WTC11 (cell line): Measurements from ENCODE around the gene FYN. TPM values are rescaled to one million over a fixed set of nuclear protein-coding genes. Genes with fewer than 3 reads are reported as not detected.
A peak's percentile ranks its signal among the peaks of the same experiment; 100 is the strongest.

Source experiments
- ATAC-seq: fragments of 200-7000 bp; cut with Tn5 transposase; 2 replicates; pipeline ENCODE4 v1.10.0; 2021; ENCODE audit warnings: mild to moderate bottlenecking, moderate library complexity
- CTCF ChIA-PET: fragments of 300-600 bp; sonication (Branson Sonifier 250); formaldehyde crosslinking; loops from one replicate; lab custom pipeline; 2021; ENCODE audit warnings: antibody characterized with exemption; lab: Charles Lee
- POLR2A ChIA-PET: fragments of 350-600 bp; sonication (Branson Sonifier 250); formaldehyde crosslinking; loops from one replicate; lab custom pipeline; 2021; ENCODE audit warnings: antibody characterized with exemption; lab: Charles Lee
- DNase-seq: peaks from one replicate; pipeline ENCODE4 v3.0.0; 2021; ENCODE audit warnings: low spot score
- H3K27ac Mint-ChIP-seq: 2 replicates; pipeline ENCODE4 v1.8.0; 2021; ENCODE audit warnings: mixed read lengths
- H3K27me3 Mint-ChIP-seq: 2 replicates; pipeline ENCODE4 v1.8.0; 2021; ENCODE audit warnings: low read depth, mild to moderate bottlenecking, moderate library complexity, mixed read lengths
- H3K36me3 Mint-ChIP-seq: 2 replicates; pipeline ENCODE4 v1.8.0; 2021; ENCODE audit warnings: mixed read lengths
- H3K4me1 Mint-ChIP-seq: 2 replicates; pipeline ENCODE4 v1.8.0; 2022; ENCODE audit warnings: mixed read lengths
- H3K4me3 Mint-ChIP-seq: 2 replicates; pipeline ENCODE4 v1.8.0; 2021; ENCODE audit warnings: mild to moderate bottlenecking, moderate library complexity, mixed read lengths
- H3K9me3 Mint-ChIP-seq: 2 replicates; pipeline ENCODE4 v1.8.0; 2021; ENCODE audit warnings: mixed read lengths
- AR ChIP-seq: fragments of 250-450 bp; sonication (Bioruptor Pico); IDR thresholded peaks from 2 replicates; pipeline ENCODE4 v1.9.0; 2021; ENCODE audit warnings: mild to moderate bottlenecking
- ATF1 ChIP-seq: sonication (generic); formaldehyde crosslinking; IDR thresholded peaks from 2 replicates; pipeline ENCODE4 v1.8.1; 2023; ENCODE audit warnings: mild to moderate bottlenecking, moderate library complexity, missing genetic modification reagents
- CTCF ChIP-seq: fragments of 200-600 bp; IDR thresholded peaks from 2 replicates; pipeline ENCODE4 v1.8.0; 2022; ENCODE audit warnings: antibody characterized with exemption
- FOXK1 ChIP-seq: sonication (generic); formaldehyde crosslinking; IDR thresholded peaks from 2 replicates; pipeline ENCODE4 v1.8.0; 2022; ENCODE audit warnings: mild to moderate bottlenecking, moderate library complexity, missing genetic modification reagents
- FOXP1 ChIP-seq: sonication (generic); formaldehyde crosslinking; IDR thresholded peaks from 2 replicates; pipeline ENCODE4 v1.8.0; 2022; ENCODE audit warnings: missing genetic modification reagents, mild to moderate bottlenecking, moderate library complexity, borderline replicate concordance
- JAZF1 ChIP-seq: fragments of 250-450 bp; sonication (Bioruptor Pico); IDR thresholded peaks from 2 replicates; pipeline ENCODE4 v1.9.0; 2021; ENCODE audit warnings: moderate library complexity, mild to moderate bottlenecking, inconsistent platforms
- KAT7 ChIP-seq: sonication (generic); formaldehyde crosslinking; IDR thresholded peaks from 2 replicates; pipeline ENCODE4 v1.8.1; 2023; ENCODE audit warnings: missing genetic modification reagents, mild to moderate bottlenecking, borderline replicate concordance
- NFE2L1 ChIP-seq: sonication (generic); formaldehyde crosslinking; IDR thresholded peaks from 2 replicates; pipeline ENCODE4 v1.8.1; 2023; ENCODE audit warnings: missing genetic modification reagents
- PRDM15 ChIP-seq: sonication (generic); formaldehyde crosslinking; IDR thresholded peaks from 2 replicates; pipeline ENCODE4 v1.8.0; 2022; ENCODE audit warnings: missing genetic modification reagents
- SP1 ChIP-seq: sonication (generic); formaldehyde crosslinking; conservative IDR thresholded peaks from 2 replicates; pipeline ENCODE4 v1.8.1; 2022; ENCODE audit warnings: missing genetic modification reagents
- TEAD1 ChIP-seq: sonication (generic); formaldehyde crosslinking; IDR thresholded peaks from 2 replicates; pipeline ENCODE4 v1.8.0; 2022; ENCODE audit warnings: mild to moderate bottlenecking, missing genetic modification reagents
- TEAD4 ChIP-seq: sonication (generic); formaldehyde crosslinking; IDR thresholded peaks from 2 replicates; pipeline ENCODE4 v1.8.0; 2022; ENCODE audit warnings: mild to moderate bottlenecking, missing genetic modification reagents
- ZMAT4 ChIP-seq: fragments of 250-450 bp; sonication (Bioruptor Pico); IDR thresholded peaks from 2 replicates; pipeline ENCODE4 v1.9.0; 2021; ENCODE audit warnings: mild to moderate bottlenecking
- ZNF232 ChIP-seq: sonication (generic); formaldehyde crosslinking; IDR thresholded peaks from 2 replicates; pipeline ENCODE4 v1.8.0; 2022; ENCODE audit warnings: mild to moderate bottlenecking, missing genetic modification reagents
- ZNF281 ChIP-seq: sonication (generic); formaldehyde crosslinking; IDR thresholded peaks from 2 replicates; pipeline ENCODE4 v1.8.0; 2023; ENCODE audit warnings: mild to moderate bottlenecking, missing genetic modification reagents
- ZNF416 ChIP-seq: fragments of 250-450 bp; sonication (Bioruptor Pico); IDR thresholded peaks from 2 replicates; pipeline ENCODE4 v1.9.0; 2021; ENCODE audit warnings: mild to moderate bottlenecking, inconsistent platforms
- ZNF512 ChIP-seq: sonication (generic); formaldehyde crosslinking; IDR thresholded peaks from 2 replicates; pipeline ENCODE4 v1.8.1; 2022; ENCODE audit warnings: missing genetic modification reagents, borderline replicate concordance
- total RNA-seq: library from RNA; stranded (reverse); gene quantifications from 3 replicates; pipeline ENCODE4 v1.2.3, GENCODE V29; 2021

Gene FYN
- total RNA-seq, 1 experiment from 2014 or later: 63.9 TPM

- TF ChIP-seq ZMAT4 (CRISPR knock-in tag) (no peak), FOXP1 (CRISPR knock-in tag) (no peak), FOXK1 (CRISPR knock-in tag) (no peak), SP1 (CRISPR knock-in tag) (no peak), NFE2L1 (no peak)
Observed at GRCh38 chr6:111791415-111791814, 81.8 kb downstream of the FYN start (continued).

GRCh38 chr6:111789598-111789997 lies 83.7 kb downstream of the FYN start:
- ChIA-PET POLR2A (no interaction called here), CTCF (no interaction called here)
- Mint-ChIP-seq H3K9me3 (peaks cover 3% of the 10 kb centered on the region; the same call in 1 of the 2 replicates), H3K4me1 (peaks cover 20% of the 10 kb centered on the region), H3K4me3 (no peak overlapping the region), H3K36me3 (peaks cover 5% of the 10 kb centered on the region; the same call in 1 of the 2 replicates), H3K27me3 (no peaks in the 10 kb centered on the region), H3K27ac (no peak overlapping the region)
- ATAC-seq (no peak), DNase-seq (no peak)
- TF ChIP-seq JAZF1 (CRISPR knock-in tag): no peak
- no peak for TF ChIP-seq ZNF281 (CRISPR knock-in tag)
- no peak for TF ChIP-seq ATF1 (CRISPR knock-in tag)
- TF ChIP-seq CTCF: no peak
- no peak for TF ChIP-seq TEAD1 (CRISPR knock-in tag)
- no peak for TF ChIP-seq ZNF512 (CRISPR knock-in tag)

- peaks cover 5% of the 10 kb centered on the region; the same call in 1 of the 2 replicates for H3K36me3 Mint-ChIP-seq
- peaks cover 3% of the 10 kb centered on the region; the same call in 1 of the 2 replicates for H3K9me3 Mint-ChIP-seq
- H3K27me3 Mint-ChIP-seq: no peaks in the 10 kb centered on the region
- ATAC-seq: peak; percentile 64
- peaks cover 23% of the 10 kb centered on the region for H3K4me1 Mint-ChIP-seq
- H3K4me3 Mint-ChIP-seq: no peak overlapping the region
- CTCF ChIA-PET: interaction anchor here (0.6 kb wide), 2 partner anchors 12 to 203 kb away, joined by 3 read pairs; no protein-coding TSS in a partner anchor
- DNase-seq: no peak
- H3K27ac Mint-ChIP-seq: no peak overlapping the region
- POLR2A ChIA-PET: no interaction called here
- no peak for TF ChIP-seq TEAD4 (CRISPR knock-in tag)
- no peak for TF ChIP-seq AR (CRISPR knock-in tag)
- TF ChIP-seq ZNF232 (CRISPR knock-in tag): no peak
- TF ChIP-seq ZNF416 (CRISPR knock-in tag): no peak
- no peak for TF ChIP-seq KAT7 (CRISPR knock-in tag)
- no peak for TF ChIP-seq ZNF512 (CRISPR knock-in tag)
- TF ChIP-seq PRDM15 (CRISPR knock-in tag): no peak
Observed at GRCh38 chr6:111788379-111789276, 84.6 kb downstream of the FYN start.
